HG03571 (cell line): Measurements from ENCODE around the gene TNFSF13B.

Experiments
- ATAC-seq: cut with Tn5 transposase; IDR thresholded peaks from one replicate; pipeline ENCODE4 v1.9.1; 2021; ENCODE audit not compliant: unreplicated experiment

The TNFSF13B gene

GRCh38 chr13:108342369-108343289 is 73.1 kb downstream of the TNFSF13B start:
- no peak for ATAC-seq

- ATAC-seq = no peak
Measured at GRCh38 chr13:108345016-108345415, 75.5 kb downstream of the TNFSF13B start.

- no peak for ATAC-seq
Measured at GRCh38 chr13:108346376-108346775, 76.9 kb downstream of the TNFSF13B start.

- no peak for ATAC-seq
Measured at GRCh38 chr13:108349269-108349668, 79.8 kb downstream of the TNFSF13B start.

- ATAC-seq = no peak
Measured at GRCh38 chr13:108350579-108350978, 81.1 kb downstream of the TNFSF13B start.

- ATAC-seq = no peak
Measured at GRCh38 chr13:108352599-108352998, 83.1 kb downstream of the TNFSF13B start.

GRCh38 chr13:108357228-108357627 is 87.7 kb downstream of the TNFSF13B start:
- no peak for ATAC-seq
